ENCODE results near the gene ENO1.

DNA sequence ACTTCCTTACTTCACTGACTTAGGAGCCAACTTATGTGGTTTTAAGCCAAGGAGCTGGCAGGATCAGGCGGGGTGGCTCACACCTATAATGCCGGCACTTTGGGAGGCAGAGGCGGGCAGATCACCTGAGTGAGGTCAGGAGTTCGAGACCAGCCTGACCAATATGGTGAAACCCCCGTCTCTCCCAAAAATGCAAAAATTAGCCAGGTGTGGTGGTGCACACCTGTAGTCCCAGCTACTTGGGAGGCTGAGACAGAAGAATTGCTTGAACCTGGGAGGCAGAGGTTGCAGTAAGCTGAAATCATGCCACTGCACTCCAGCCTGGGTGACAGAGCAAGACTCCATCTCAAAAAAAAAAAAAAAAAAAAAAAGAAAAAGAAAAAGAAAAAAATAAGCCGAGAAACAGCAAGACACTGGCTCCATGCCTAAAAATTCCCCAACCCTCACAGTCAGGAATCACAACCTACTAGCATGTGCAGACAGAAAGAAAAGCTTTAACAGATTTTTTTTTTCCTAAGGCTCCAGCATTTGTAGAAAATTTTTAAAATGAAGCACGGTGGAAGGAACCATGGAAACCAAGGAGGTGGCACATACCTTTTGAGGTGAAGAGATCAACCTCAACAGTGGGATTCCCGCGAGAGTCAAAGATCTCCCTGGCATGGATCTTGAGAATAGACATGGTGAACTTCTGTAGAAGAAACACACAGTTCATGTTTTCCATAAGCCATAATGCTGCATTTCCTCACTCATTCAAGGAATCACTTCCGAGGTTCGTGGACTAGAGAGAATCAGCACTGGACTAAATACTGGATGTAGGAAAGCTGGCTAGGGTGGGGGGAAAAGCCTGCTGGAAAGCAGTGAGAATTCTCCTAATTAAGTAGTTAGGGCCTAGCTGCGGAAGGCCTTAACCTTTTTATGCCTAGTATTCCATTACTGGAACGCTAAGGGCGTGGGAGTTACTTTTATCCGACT lies 4.0 kb downstream of the ENO1 start:
- TF ChIP-seq, protein P1, sequence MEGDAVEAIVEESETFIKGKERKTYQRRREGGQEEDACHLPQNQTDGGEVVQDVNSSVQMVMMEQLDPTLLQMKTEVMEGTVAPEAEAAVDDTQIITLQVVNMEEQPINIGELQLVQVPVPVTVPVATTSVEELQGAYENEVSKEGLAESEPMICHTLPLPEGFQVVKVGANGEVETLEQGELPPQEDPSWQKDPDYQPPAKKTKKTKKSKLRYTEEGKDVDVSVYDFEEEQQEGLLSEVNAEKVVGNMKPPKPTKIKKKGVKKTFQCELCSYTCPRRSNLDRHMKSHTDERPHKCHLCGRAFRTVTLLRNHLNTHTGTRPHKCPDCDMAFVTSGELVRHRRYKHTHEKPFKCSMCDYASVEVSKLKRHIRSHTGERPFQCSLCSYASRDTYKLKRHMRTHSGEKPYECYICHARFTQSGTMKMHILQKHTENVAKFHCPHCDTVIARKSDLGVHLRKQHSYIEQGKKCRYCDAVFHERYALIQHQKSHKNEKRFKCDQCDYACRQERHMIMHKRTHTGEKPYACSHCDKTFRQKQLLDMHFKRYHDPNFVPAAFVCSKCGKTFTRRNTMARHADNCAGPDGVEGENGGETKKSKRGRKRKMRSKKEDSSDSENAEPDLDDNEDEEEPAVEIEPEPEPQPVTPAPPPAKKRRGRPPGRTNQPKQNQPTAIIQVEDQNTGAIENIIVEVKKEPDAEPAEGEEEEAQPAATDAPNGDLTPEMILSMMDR (IDR thresholded peaks at IDR 0.05) = no peak
- TF ChIP-seq POLR2A (IDR thresholded peaks at IDR 0.05) = no peak
- no peak for TF ChIP-seq EP300 (IDR thresholded peaks at IDR 0.05)

All from stomach (tissue), 4 donors.